Sigmoid colon (tissue), 7 donors: ENCODE data around the gene HORMAD2. TPM values are rescaled to one million over a fixed set of nuclear protein-coding genes. Genes with fewer than 3 reads are reported as not detected.

Experiments used
- DNase-seq: peaks from one replicate; pipeline ENCODE4 v3.0.0-alpha.2; 2019
- H3K27ac ChIP-seq, 4 donors: fragments of 200-600 bp; sonication (generic); one replicate each; pipeline ENCODE4 v1.5.1; 2016 to 2019; ENCODE audit warnings: mild to moderate bottlenecking in 1 of 4
- H3K27me3 ChIP-seq, 3 donors: fragments of 200-600 bp; sonication (generic); one replicate each; pipeline ENCODE4 v1.5.1; 2019; ENCODE audit warnings: mild to moderate bottlenecking in 1 of 3
- H3K36me3 ChIP-seq, 4 donors: fragments of 200-600 bp; sonication (generic); one replicate each; pipeline ENCODE4 v1.5.1; 2016 to 2019
- H3K4me1 ChIP-seq, 4 donors: fragments of 200-600 bp; sonication (generic); one replicate each; pipeline ENCODE4 v1.5.1; 2017 to 2019
- H3K4me3 ChIP-seq, 4 donors: fragments of 200-600 bp; sonication (generic); one replicate each; pipeline ENCODE4 v1.5.1; 2017 to 2019; ENCODE audit warnings: mild to moderate bottlenecking in 2 of 4, moderate library complexity in 1 of 4
- H3K9me3 ChIP-seq, 4 donors: fragments of 200-600 bp in 3 of 4; sonication (generic) in 3 of 4; one replicate each; pipeline versions ENCODE4 v1.5.1 to v1.6.1; 2013 to 2019
- CTCF ChIP-seq, 4 experiments: fragments of 450-650 bp in 3 of 4; fragments of 200-600 bp in 1 of 4; IDR thresholded peaks; one replicate each; pipeline ENCODE4 v1.5.1; 2016 to 2019; ENCODE audit warnings: antibody characterized with exemption in 4 of 4, mild to moderate bottlenecking in 3 of 4, moderate library complexity in 2 of 4
- EP300 ChIP-seq, 4 donors: sonication (generic); formaldehyde crosslinking; IDR thresholded peaks; one replicate each; pipeline ENCODE4 v1.6.1; 2017; ENCODE audit warnings: antibody characterized with exemption in 4 of 4
- POLR2A ChIP-seq, 2 donors: fragments of 450-650 bp; IDR thresholded peaks; one replicate each; pipeline ENCODE4 v1.6.1; 2016; ENCODE audit warnings: antibody characterized with exemption in 2 of 2, mild to moderate bottlenecking in 2 of 2, moderate library complexity in 2 of 2
- POLR2AphosphoS5 ChIP-seq, 4 donors: sonication (generic); formaldehyde crosslinking; IDR thresholded peaks; one replicate each; pipeline ENCODE4 v1.6.1; 2017; ENCODE audit warnings: antibody characterized with exemption in 4 of 4
- WGBS, 2 donors: extraction: QIAGEN DNeasy Blood & Tissue Kit; methylation state at CpG; one replicate each; pipeline ENCODE4 v1.1.7; 2013; 5-methylcytosine and 5-hydroxymethylcytosine counted together
- intact Hi-C: fragments of 100-400 bp; cut with DNase I; formaldehyde crosslinking; loops from one replicate; pipeline ENCODE4 v1.15.1; 2023
- polyA plus RNA-seq, 3 donors: library from polyadenylated mRNA; stranded (reverse); fragments of 200-250 nt; gene quantifications; one replicate each; pipeline ENCODE4 v1.2.3, GENCODE V29; 2013
- total RNA-seq, 4 donors: library from RNA; depleted of rRNA; stranded (reverse); fragments of >200 nt; gene quantifications; one replicate each; pipeline ENCODE4 v1.1.0, GENCODE V29; 2016
- donor health status: healthy with polysubstance abuse.
- donor health status: Bipolar disorder and iron deficiency.
- donor health status: healthy.

HORMAD2 gene
- total and polyA plus RNA-seq, 7 donors: not detected

- no peak for TF ChIP-seq EP300 (IDR thresholded peaks at IDR 0.05)
- TF ChIP-seq POLR2AphosphoS5 (IDR thresholded peaks at IDR 0.05): no peak
- TF ChIP-seq POLR2A (IDR thresholded peaks at IDR 0.05): no peak
- TF ChIP-seq CTCF (IDR thresholded peaks at IDR 0.05): no peak
- no peak for DNase-seq
- intact Hi-C loops: no loop called here
- Histone ChIP-seq H3K9me3 (no peaks in the 10 kb centered on the region), H3K27me3 (peaks cover 0 to 18% (median 0%) of the 10 kb centered on the region in 3 donors), H3K27ac (no peak overlapping the region), H3K4me1 (no peaks in the 10 kb centered on the region), H3K4me3 (no peak overlapping the region), H3K36me3 (no peaks in the 10 kb centered on the region)
- 77 to 78% methylated on average over 1 of the region's 1 CpG for WGBS, 2 donors
Measured at GRCh38 chr22:30167734-30168133, 87.5 kb downstream of the HORMAD2 start.

- Histone ChIP-seq H3K4me3 (no peak overlapping the region), H3K36me3 (no peaks in the 10 kb centered on the region), H3K9me3 (no peaks in the 10 kb centered on the region), H3K4me1 (no peaks in the 10 kb centered on the region), H3K27me3 (peaks cover 0 to 18% (median 0%) of the 10 kb centered on the region in 3 donors), H3K27ac (no peak overlapping the region)
- TF ChIP-seq POLR2A (IDR thresholded peaks at IDR 0.05): no peak
- no peak for TF ChIP-seq EP300 (IDR thresholded peaks at IDR 0.05)
- no peak for TF ChIP-seq POLR2AphosphoS5 (IDR thresholded peaks at IDR 0.05)
- no peak for TF ChIP-seq CTCF (IDR thresholded peaks at IDR 0.05)
- no peak for DNase-seq
- intact Hi-C loops: no loop called here
- WGBS, 2 donors: 54 to 75% methylated on average over 1 of the region's 1 CpG
Measured at GRCh38 chr22:30169002-30169401, 88.7 kb downstream of the HORMAD2 start.

DNA sequence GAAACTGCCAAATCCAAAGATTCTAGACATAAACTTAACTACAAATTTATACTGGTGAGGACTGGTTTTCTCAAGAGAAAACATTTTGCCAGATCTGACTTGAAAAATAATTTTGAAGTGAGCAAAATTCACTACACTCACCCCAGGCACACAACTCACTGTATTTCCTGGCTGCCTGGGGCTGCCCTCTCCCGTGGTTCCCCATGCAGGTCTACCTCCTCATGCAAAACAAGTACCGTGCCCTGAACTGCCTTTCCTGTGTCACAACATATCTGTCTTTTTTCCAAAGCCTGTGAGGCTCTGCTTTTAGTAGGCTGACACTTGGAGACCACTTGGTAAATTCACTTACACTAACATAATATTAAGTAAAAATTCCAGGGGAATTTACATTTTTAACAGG lies 89.9 kb downstream of the HORMAD2 start:
- Histone ChIP-seq H3K4me1 (no peaks in the 10 kb centered on the region), H3K4me3 (no peak overlapping the region), H3K9me3 (no peaks in the 10 kb centered on the region), H3K36me3 (no peaks in the 10 kb centered on the region), H3K27ac (no peak overlapping the region), H3K27me3 (peaks cover 0 to 18% (median 0%) of the 10 kb centered on the region in 3 donors)
- intact Hi-C loops: no loop called here
- no peak for DNase-seq
- TF ChIP-seq CTCF (IDR thresholded peaks at IDR 0.05) (no peak), POLR2A (IDR thresholded peaks at IDR 0.05) (no peak), EP300 (IDR thresholded peaks at IDR 0.05) (no peak), POLR2AphosphoS5 (IDR thresholded peaks at IDR 0.05) (no peak)
- 43 to 77% methylated on average over 2 of the region's 2 CpGs for WGBS, 2 donors

GRCh38 chr22:30171008-30171407 lies 90.7 kb downstream of the HORMAD2 start:
- DNase-seq: no peak
- H3K4me1 ChIP-seq: peaks cover 0 to 3% (median 0%) of the 10 kb centered on the region in 4 donors
- 82 to 85% methylated on average over 3 of the region's 3 CpGs for WGBS, 2 donors
- peaks cover 0 to 18% (median 0%) of the 10 kb centered on the region in 3 donors for H3K27me3 ChIP-seq
- no peak overlapping the region for H3K4me3 ChIP-seq
- no peak overlapping the region for H3K27ac ChIP-seq
- TF ChIP-seq POLR2A (IDR thresholded peaks at IDR 0.05): no peak
- TF ChIP-seq POLR2AphosphoS5 (IDR thresholded peaks at IDR 0.05): no peak
- TF ChIP-seq EP300 (IDR thresholded peaks at IDR 0.05): no peak
- no peak for TF ChIP-seq CTCF (IDR thresholded peaks at IDR 0.05)
- H3K36me3 ChIP-seq: no peaks in the 10 kb centered on the region
- H3K9me3 ChIP-seq: no peaks in the 10 kb centered on the region
- intact Hi-C loops: no loop called here

- no peak for DNase-seq
- WGBS, 2 donors: 78 to 88% methylated on average over 1 of the region's 1 CpG
- intact Hi-C loops: no loop called here
- Histone ChIP-seq H3K9me3 (no peaks in the 10 kb centered on the region), H3K27ac (no peak overlapping the region), H3K36me3 (no peaks in the 10 kb centered on the region), H3K27me3 (no peaks in the 10 kb centered on the region), H3K4me1 (peaks cover 0 to 3% (median 0%) of the 10 kb centered on the region in 4 donors), H3K4me3 (no peak overlapping the region)
- no peak for TF ChIP-seq EP300 (IDR thresholded peaks at IDR 0.05)
- TF ChIP-seq POLR2A (IDR thresholded peaks at IDR 0.05): no peak
- TF ChIP-seq CTCF (IDR thresholded peaks at IDR 0.05): no peak
- TF ChIP-seq POLR2AphosphoS5 (IDR thresholded peaks at IDR 0.05): no peak
Measured at GRCh38 chr22:30175690-30176288, 95.5 kb downstream of the HORMAD2 start.
